HCT116 (cell line): ENCODE measurements around the gene ARHGEF40. TPM values are rescaled to one million over a fixed set of nuclear protein-coding genes. Genes with fewer than 3 reads are reported as not detected.

Experiments used
- ATAC-seq: fragments of 200-7000 bp; cut with Tn5 transposase; 2 replicates; pipeline ENCODE4 v1.9.1; 2020; ENCODE audit warnings: mild to moderate bottlenecking, moderate library complexity
- BruUV-seq: library from RNA; stranded (reverse); fragments of 400-500 nt; replicated peaks from 2 replicates; lab custom pipeline; 2021; lab: Mats Ljungman, UMichigan
- CTCF ChIA-PET: fragments of 300-600 bp; sonication (Branson Sonifier 250); formaldehyde crosslinking; loops from one replicate; lab custom pipeline; 2021; ENCODE audit warnings: antibody characterized with exemption; lab: Charles Lee
- POLR2A ChIA-PET: fragments of 300-600, 350-600 bp; sonication (Branson Sonifier 250); formaldehyde crosslinking; loops from one replicate; lab custom pipeline; 2021; ENCODE audit warnings: antibody characterized with exemption; lab: Charles Lee
- RAD21 ChIA-PET, 2 experiments: fragments of 300-600 bp; sonication (Branson Sonifier 250); formaldehyde crosslinking; loops; one replicate each; lab custom pipeline; 2023; ENCODE audit warnings: low total read pairs in 2 of 2; ENCODE audit not compliant: uncharacterized antibody in 2 of 2, unreplicated experiment in 2 of 2, low non-redundant PET in 1 of 2; lab: Charles Lee
- DNase-seq: peaks from one replicate; pipeline ENCODE4 v3.0.0-alpha.2; 2010; ENCODE audit warnings: low read depth, low spot score
- H2AFZ ChIP-seq: fragments of 200-600 bp; shearing (Covaris generic), sonication (generic); 2 replicates; pipeline ENCODE4 v1.6.1; 2017; ENCODE audit warnings: low read depth, mixed run types, mixed read lengths, antibody characterized with exemption, low read length; ENCODE audit not compliant: poor library complexity, severe bottlenecking
- H3K27ac ChIP-seq: 2 replicates; pipeline ENCODE4 v1.5.1; 2012; ENCODE audit warnings: low read depth, low read length
- H3K27me3 ChIP-seq: fragments of 200-600 bp; sonication (generic); 2 replicates; pipeline ENCODE4 v1.6.1; 2016; ENCODE audit warnings: mixed run types, low read length, mixed read lengths; ENCODE audit not compliant: insufficient read depth
- H3K36me3 ChIP-seq, 2 experiments: fragments of 200-500 bp in 1 of 2; fragments of 200-600 bp in 1 of 2; sonication (Bioruptor generic) in 1 of 2; sonication (generic) in 1 of 2; 2 replicates each; pipeline versions ENCODE4 v1.5.1 to v1.6.1; 2014 to 2016; ENCODE audit warnings: low read length in 2 of 2, inconsistent platforms in 1 of 2, mixed read lengths in 1 of 2, mixed run types in 1 of 2; ENCODE audit not compliant: insufficient read depth in 2 of 2, control insufficient read depth in 1 of 2
- H3K4me1 ChIP-seq, 2 experiments: fragments of 200-600 bp in 1 of 2; sonication (generic) in 1 of 2; 2 replicates each; pipeline versions ENCODE4 v1.5.1 to v1.6.1; 2012 to 2017; ENCODE audit warnings: low read length in 2 of 2, inconsistent platforms in 1 of 2, mild to moderate bottlenecking in 1 of 2, mixed read lengths in 1 of 2, mixed run types in 1 of 2, moderate library complexity in 1 of 2; ENCODE audit not compliant: insufficient read depth in 2 of 2, control insufficient read depth in 1 of 2
- H3K4me2 ChIP-seq: fragments of 200-600 bp; sonication (generic); 2 replicates; pipeline ENCODE4 v1.6.1; 2017; ENCODE audit warnings: mixed run types, low read length, mixed read lengths
- H3K4me3 ChIP-seq, 2 experiments: fragments of 200-600 bp in 1 of 2; sonication (generic) in 1 of 2; replicated peaks in 1 of 2; 2 replicates each; pipeline ENCODE4 v1.5.1; 2011 to 2016; ENCODE audit warnings: low read length in 2 of 2, control low read depth in 1 of 2, low read depth in 1 of 2, mild to moderate bottlenecking in 1 of 2, mixed read lengths in 1 of 2, mixed run types in 1 of 2
- H3K79me2 ChIP-seq: fragments of 200-600 bp; sonication (generic); 2 replicates; pipeline ENCODE4 v1.6.1; 2017; ENCODE audit warnings: mild to moderate bottlenecking, mixed run types, low read length, moderate library complexity, mixed read lengths; ENCODE audit not compliant: insufficient read depth
- H3K9ac ChIP-seq: fragments of 200-600 bp; sonication (generic); 2 replicates; pipeline ENCODE4 v1.6.1; 2016; ENCODE audit warnings: low read length, mixed read lengths
- H3K9me2 ChIP-seq: fragments of 200-600 bp; sonication (generic), shearing (Covaris generic); 2 replicates; pipeline ENCODE4 v1.6.1; 2017; ENCODE audit warnings: mixed run types, mild to moderate bottlenecking, moderate library complexity; ENCODE audit not compliant: insufficient read depth
- H3K9me3 ChIP-seq, 2 experiments: fragments of 200-500 bp in 1 of 2; fragments of 200-600 bp in 1 of 2; sonication (Bioruptor generic) in 1 of 2; sonication (generic) in 1 of 2; 2 replicates each; pipeline ENCODE4 v1.6.1; 2014 to 2017; ENCODE audit warnings: low read length in 2 of 2, mixed read lengths in 2 of 2, inconsistent platforms in 1 of 2, low read depth in 1 of 2, mild to moderate bottlenecking in 1 of 2, mixed run types in 1 of 2, moderate library complexity in 1 of 2; ENCODE audit not compliant: control insufficient read depth in 1 of 2, insufficient read depth in 1 of 2
- H4K20me1 ChIP-seq: fragments of 200-600 bp; sonication (generic), shearing (Covaris generic); 2 replicates; pipeline ENCODE4 v1.6.1; 2017; ENCODE audit warnings: mixed run types, mild to moderate bottlenecking, moderate library complexity; ENCODE audit not compliant: insufficient read depth
- CBX3 ChIP-seq: IDR thresholded peaks from 2 replicates; pipeline ENCODE4 v1.6.1; 2012; ENCODE audit warnings: low read depth
- CEBPB ChIP-seq: IDR thresholded peaks from 2 replicates; pipeline ENCODE4 v1.6.1; 2012; ENCODE audit warnings: low read depth
- EGR1 ChIP-seq: IDR thresholded peaks from 2 replicates; pipeline ENCODE4 v1.6.1; 2012; ENCODE audit warnings: low read depth
- ELF1 ChIP-seq: IDR thresholded peaks from 2 replicates; pipeline ENCODE4 v1.6.1; 2012; ENCODE audit warnings: low read depth, borderline replicate concordance
- FOSL1 ChIP-seq: IDR thresholded peaks from 2 replicates; pipeline ENCODE4 v1.6.1; 2012; ENCODE audit warnings: low read depth
- JUND ChIP-seq: IDR thresholded peaks from 2 replicates; pipeline ENCODE4 v1.6.1; 2012
- POLR2A ChIP-seq: IDR thresholded peaks from 2 replicates; pipeline ENCODE4 v1.7.0; 2011; ENCODE audit warnings: borderline replicate concordance; ENCODE audit not compliant: insufficient read depth, insufficient read length; ENCODE audit errors: extremely low read depth
- RAD21 ChIP-seq: IDR thresholded peaks from 2 replicates; pipeline ENCODE4 v1.6.1; 2012; ENCODE audit warnings: low read depth, mild to moderate bottlenecking
- SP1 ChIP-seq: IDR thresholded peaks from 2 replicates; pipeline ENCODE4 v1.6.1; 2012; ENCODE audit warnings: low read depth
- SRF ChIP-seq: IDR thresholded peaks from 2 replicates; pipeline ENCODE4 v1.6.1; 2012; ENCODE audit warnings: low read depth
- TCF7L2 ChIP-seq: IDR thresholded peaks from 2 replicates; pipeline ENCODE4 v1.7.0; 2011; ENCODE audit warnings: borderline replicate concordance, inconsistent platforms; ENCODE audit not compliant: insufficient read depth, insufficient read length; ENCODE audit errors: extremely low read depth
- YY1 ChIP-seq: IDR thresholded peaks from 2 replicates; pipeline ENCODE4 v1.6.1; 2011; ENCODE audit warnings: low read length, low read depth, moderate library complexity, mild to moderate bottlenecking; ENCODE audit not compliant: insufficient replicate concordance; ENCODE audit errors: extremely low read depth
- ZFX ChIP-seq: fragments of 450-650 bp; IDR thresholded peaks from 2 replicates; pipeline ENCODE4 v1.6.1; 2017
- intact Hi-C: fragments of 100-400 bp; cut with micrococcal nuclease; formaldehyde crosslinking; loops from 2 replicates; pipeline ENCODE4 v1.10.0; 2022
- total RNA-seq: library from RNA; stranded (reverse); gene quantifications from one replicate; pipeline ENCODE4 v1.2.1, GENCODE V29; 2021; ENCODE audit not compliant: unreplicated experiment
- TF ChIP-seq, protein P1 (sequence below): IDR thresholded peaks from 2 replicates; pipeline ENCODE4 v1.6.1; 2012
- TF ChIP-seq, protein P2 (sequence below), 3 experiments: fragments of 200-600 bp in 1 of 3; sonication (generic) in 1 of 3; IDR thresholded peaks in 2 of 3; conservative IDR thresholded peaks in 1 of 3; 2 replicates each; pipeline ENCODE4 v1.5.1; 2012 to 2017; ENCODE audit warnings: low read depth in 2 of 3, low read length in 2 of 3, antibody characterized with exemption in 1 of 3, borderline replicate concordance in 1 of 3, control low read depth in 1 of 3, mild to moderate bottlenecking in 1 of 3, mixed read lengths in 1 of 3, mixed run types in 1 of 3, moderate library complexity in 1 of 3; ENCODE audit not compliant: insufficient read depth in 1 of 3
- TF ChIP-seq, protein P3 (sequence below): IDR thresholded peaks from 2 replicates; pipeline ENCODE4 v1.6.1; 2012; ENCODE audit warnings: low read depth

The ARHGEF40 gene
- total RNA-seq, 1 experiment from 2014 or later: 6.3 TPM

DNA sequence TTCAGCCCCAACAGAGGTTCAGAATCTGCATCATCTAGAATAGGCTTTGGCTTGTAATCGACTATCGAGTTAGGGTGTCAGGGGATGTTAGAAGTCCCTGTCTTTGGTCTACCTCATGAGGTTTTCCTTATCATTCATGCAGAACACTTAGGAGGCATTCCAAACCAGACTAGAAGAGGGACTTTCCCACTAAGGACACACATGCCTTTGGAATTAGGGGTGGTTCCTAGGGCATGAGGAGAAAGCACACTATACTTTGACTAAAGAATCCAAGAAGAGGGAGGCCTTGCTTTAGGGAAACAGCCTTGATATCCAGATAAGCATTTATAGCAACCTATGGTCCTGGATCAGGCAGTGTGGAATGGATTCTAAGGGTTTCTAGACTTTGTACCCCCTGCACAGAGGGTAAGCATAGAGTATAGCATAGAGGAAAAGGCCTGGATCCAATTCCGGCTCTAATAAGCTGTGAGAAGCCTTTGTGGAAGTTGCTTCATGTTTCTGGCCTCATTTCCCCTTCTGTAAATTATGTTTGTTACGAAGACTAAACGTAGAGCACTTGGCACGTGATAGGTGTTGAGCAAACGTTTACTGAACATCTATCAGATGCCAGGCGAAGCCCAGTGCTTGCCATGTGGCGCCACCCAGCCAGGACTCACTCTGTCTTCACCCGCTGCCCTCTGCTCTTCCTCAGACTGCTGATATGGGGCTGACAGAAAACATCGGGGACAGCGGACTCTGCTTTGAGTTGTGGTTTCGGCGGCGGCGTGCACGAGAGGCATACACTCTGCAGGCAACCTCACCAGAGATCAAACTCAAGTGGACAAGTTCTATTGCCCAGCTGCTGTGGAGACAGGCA is 15.1 kb downstream of the ARHGEF40 start:
- Histone ChIP-seq H3K9me2 (no peaks in the 10 kb centered on the region), H3K4me1 (peaks cover 3 to 32% of the 10 kb centered on the region in 2 experiments), H3K27me3 (no peaks in the 10 kb centered on the region), H3K27ac (no peak overlapping the region), H3K9ac (no peak overlapping the region), H3K79me2 (no peaks in the 10 kb centered on the region), H3K9me3 (no peaks in the 10 kb centered on the region), H2AFZ (no peak overlapping the region), H4K20me1 (no peaks in the 10 kb centered on the region), H3K36me3 (no peaks in the 10 kb centered on the region; a peak in 1 of 4 replicates), H3K4me2 (no peak overlapping the region), H3K4me3 (no peak overlapping the region)
- TF ChIP-seq ELF1: no peak
- TF ChIP-seq RAD21: no peak
- TF ChIP-seq YY1: no peak
- no peak for TF ChIP-seq FOSL1
- no peak for TF ChIP-seq SP1
- TF ChIP-seq TCF7L2: no peak
- TF ChIP-seq CBX3: no peak
- TF ChIP-seq, protein P1, sequence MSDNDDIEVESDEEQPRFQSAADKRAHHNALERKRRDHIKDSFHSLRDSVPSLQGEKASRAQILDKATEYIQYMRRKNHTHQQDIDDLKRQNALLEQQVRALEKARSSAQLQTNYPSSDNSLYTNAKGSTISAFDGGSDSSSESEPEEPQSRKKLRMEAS: no peak
- TF ChIP-seq, protein P2, sequence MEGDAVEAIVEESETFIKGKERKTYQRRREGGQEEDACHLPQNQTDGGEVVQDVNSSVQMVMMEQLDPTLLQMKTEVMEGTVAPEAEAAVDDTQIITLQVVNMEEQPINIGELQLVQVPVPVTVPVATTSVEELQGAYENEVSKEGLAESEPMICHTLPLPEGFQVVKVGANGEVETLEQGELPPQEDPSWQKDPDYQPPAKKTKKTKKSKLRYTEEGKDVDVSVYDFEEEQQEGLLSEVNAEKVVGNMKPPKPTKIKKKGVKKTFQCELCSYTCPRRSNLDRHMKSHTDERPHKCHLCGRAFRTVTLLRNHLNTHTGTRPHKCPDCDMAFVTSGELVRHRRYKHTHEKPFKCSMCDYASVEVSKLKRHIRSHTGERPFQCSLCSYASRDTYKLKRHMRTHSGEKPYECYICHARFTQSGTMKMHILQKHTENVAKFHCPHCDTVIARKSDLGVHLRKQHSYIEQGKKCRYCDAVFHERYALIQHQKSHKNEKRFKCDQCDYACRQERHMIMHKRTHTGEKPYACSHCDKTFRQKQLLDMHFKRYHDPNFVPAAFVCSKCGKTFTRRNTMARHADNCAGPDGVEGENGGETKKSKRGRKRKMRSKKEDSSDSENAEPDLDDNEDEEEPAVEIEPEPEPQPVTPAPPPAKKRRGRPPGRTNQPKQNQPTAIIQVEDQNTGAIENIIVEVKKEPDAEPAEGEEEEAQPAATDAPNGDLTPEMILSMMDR (IDR thresholded peaks at IDR 0.05 in 2 of 3, conservative IDR thresholded peaks at IDR 0.05 in 1 of 3; ENCODE audit: borderline replicate concordance in 1 of 3, insufficient read depth in 1 of 3, low read depth in 2 of 3, low read length in 2 of 3): no peak
- no peak for TF ChIP-seq ZFX
- TF ChIP-seq CEBPB: no peak
- TF ChIP-seq POLR2A: no peak
- no peak for TF ChIP-seq JUND
- TF ChIP-seq, protein P3, sequence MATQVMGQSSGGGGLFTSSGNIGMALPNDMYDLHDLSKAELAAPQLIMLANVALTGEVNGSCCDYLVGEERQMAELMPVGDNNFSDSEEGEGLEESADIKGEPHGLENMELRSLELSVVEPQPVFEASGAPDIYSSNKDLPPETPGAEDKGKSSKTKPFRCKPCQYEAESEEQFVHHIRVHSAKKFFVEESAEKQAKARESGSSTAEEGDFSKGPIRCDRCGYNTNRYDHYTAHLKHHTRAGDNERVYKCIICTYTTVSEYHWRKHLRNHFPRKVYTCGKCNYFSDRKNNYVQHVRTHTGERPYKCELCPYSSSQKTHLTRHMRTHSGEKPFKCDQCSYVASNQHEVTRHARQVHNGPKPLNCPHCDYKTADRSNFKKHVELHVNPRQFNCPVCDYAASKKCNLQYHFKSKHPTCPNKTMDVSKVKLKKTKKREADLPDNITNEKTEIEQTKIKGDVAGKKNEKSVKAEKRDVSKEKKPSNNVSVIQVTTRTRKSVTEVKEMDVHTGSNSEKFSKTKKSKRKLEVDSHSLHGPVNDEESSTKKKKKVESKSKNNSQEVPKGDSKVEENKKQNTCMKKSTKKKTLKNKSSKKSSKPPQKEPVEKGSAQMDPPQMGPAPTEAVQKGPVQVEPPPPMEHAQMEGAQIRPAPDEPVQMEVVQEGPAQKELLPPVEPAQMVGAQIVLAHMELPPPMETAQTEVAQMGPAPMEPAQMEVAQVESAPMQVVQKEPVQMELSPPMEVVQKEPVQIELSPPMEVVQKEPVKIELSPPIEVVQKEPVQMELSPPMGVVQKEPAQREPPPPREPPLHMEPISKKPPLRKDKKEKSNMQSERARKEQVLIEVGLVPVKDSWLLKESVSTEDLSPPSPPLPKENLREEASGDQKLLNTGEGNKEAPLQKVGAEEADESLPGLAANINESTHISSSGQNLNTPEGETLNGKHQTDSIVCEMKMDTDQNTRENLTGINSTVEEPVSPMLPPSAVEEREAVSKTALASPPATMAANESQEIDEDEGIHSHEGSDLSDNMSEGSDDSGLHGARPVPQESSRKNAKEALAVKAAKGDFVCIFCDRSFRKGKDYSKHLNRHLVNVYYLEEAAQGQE: no peak
- TF ChIP-seq SRF: no peak
- no peak for TF ChIP-seq EGR1
- BruUV-seq: no TSS peak
- ChIA-PET POLR2A (no interaction called here), RAD21 (no interaction called here), CTCF (no interaction called here)
- DNase-seq: no peak
- no peak for ATAC-seq
- intact Hi-C loops: no loop called here
